H9 (cell line): ENCODE data around the gene ZNF679. TPM values are rescaled to one million over a fixed set of nuclear protein-coding genes. Genes with fewer than 3 reads are reported as not detected.

Source experiments
- DNase-seq: peaks from one replicate; pipeline ENCODE4 v3.0.0-alpha.2; 2017
- H2AFZ ChIP-seq: one replicate; pipeline ENCODE4 v1.6.1; 2013; ENCODE audit warnings: mild to moderate bottlenecking, low read length, control low read depth, moderate library complexity
- H2AK5ac ChIP-seq: 2 replicates; pipeline ENCODE4 v1.6.1; 2013; ENCODE audit warnings: low read length, control low read depth, mixed read lengths; ENCODE audit not compliant: insufficient read length
- H2BK120ac ChIP-seq: one replicate; pipeline ENCODE4 v1.6.1; 2013; ENCODE audit warnings: low read depth, mild to moderate bottlenecking, low read length, control low read depth, inconsistent platforms; ENCODE audit not compliant: poor library complexity, severe bottlenecking
- H2BK12ac ChIP-seq: 2 replicates; pipeline ENCODE4 v1.6.1; 2013; ENCODE audit warnings: low read length, control low read depth, mixed read lengths, low read depth; ENCODE audit not compliant: insufficient read length
- H2BK15ac ChIP-seq: 2 replicates; pipeline ENCODE4 v1.6.1; 2013; ENCODE audit warnings: low read depth, low read length, control low read depth
- H2BK20ac ChIP-seq: one replicate; pipeline ENCODE4 v1.6.1; 2013; ENCODE audit warnings: low read depth, mild to moderate bottlenecking, low read length, control low read depth, inconsistent platforms; ENCODE audit not compliant: poor library complexity, severe bottlenecking
- H2BK5ac ChIP-seq: 2 replicates; pipeline ENCODE4 v1.6.1; 2013; ENCODE audit warnings: low read length, control low read depth, mixed read lengths; ENCODE audit not compliant: insufficient read length
- H3K14ac ChIP-seq: 2 replicates; pipeline ENCODE4 v1.6.1; 2013; ENCODE audit warnings: low read length, control low read depth; ENCODE audit not compliant: insufficient read depth
- H3K18ac ChIP-seq: 2 replicates; pipeline ENCODE4 v1.6.1; 2013; ENCODE audit warnings: low read depth, mild to moderate bottlenecking, mixed read lengths, low read length, control low read depth; ENCODE audit not compliant: insufficient read length
- H3K23ac ChIP-seq: 2 replicates; pipeline ENCODE4 v1.6.1; 2013; ENCODE audit warnings: low read length, control low read depth, mixed read lengths, low read depth; ENCODE audit not compliant: insufficient read length
- H3K23me2 ChIP-seq: 2 replicates; pipeline ENCODE4 v1.6.1; 2013; ENCODE audit warnings: low read depth, mild to moderate bottlenecking, mixed read lengths, low read length, control low read depth; ENCODE audit not compliant: insufficient read length, poor library complexity, severe bottlenecking
- H3K27ac ChIP-seq: 2 replicates; pipeline ENCODE4 v1.5.1; 2013; ENCODE audit warnings: low read length, control low read depth, mixed read lengths, low read depth; ENCODE audit not compliant: insufficient read length
- H3K27me3 ChIP-seq: 2 replicates; pipeline ENCODE4 v1.6.1; 2013; ENCODE audit warnings: low read length, control low read depth, inconsistent platforms; ENCODE audit not compliant: insufficient read depth
- H3K4ac ChIP-seq: 2 replicates; pipeline ENCODE4 v1.6.1; 2013; ENCODE audit warnings: low read depth, mild to moderate bottlenecking, control low read depth, inconsistent platforms, low read length, moderate library complexity
- H3K4me1 ChIP-seq: 2 replicates; pipeline ENCODE4 v1.6.1; 2013; ENCODE audit warnings: low read length, control low read depth, inconsistent platforms; ENCODE audit not compliant: insufficient read depth
- H3K4me2 ChIP-seq: 2 replicates; pipeline ENCODE4 v1.6.1; 2013; ENCODE audit warnings: low read length, control low read depth, mixed read lengths; ENCODE audit not compliant: insufficient read length, insufficient read depth
- H3K56ac ChIP-seq: 2 replicates; pipeline ENCODE4 v1.6.1; 2013; ENCODE audit warnings: low read depth, mild to moderate bottlenecking, mixed read lengths, low read length, control low read depth; ENCODE audit not compliant: insufficient read length
- H3K79me1 ChIP-seq: 2 replicates; pipeline ENCODE4 v1.6.1; 2013; ENCODE audit warnings: low read depth, mild to moderate bottlenecking, moderate library complexity, low read length, control low read depth, inconsistent platforms; ENCODE audit not compliant: insufficient read depth, poor library complexity, severe bottlenecking
- H3K79me2 ChIP-seq: 2 replicates; pipeline ENCODE4 v1.6.1; 2013; ENCODE audit warnings: low read length, control low read depth, inconsistent platforms; ENCODE audit not compliant: insufficient read depth
- H3K9ac ChIP-seq: 2 replicates; pipeline ENCODE4 v1.6.1; 2013; ENCODE audit warnings: low read length, control low read depth, mixed read lengths; ENCODE audit not compliant: insufficient read length; ENCODE audit errors: extremely low read depth
- H3K9me3 ChIP-seq: one replicate; pipeline ENCODE4 v1.6.1; 2013; ENCODE audit warnings: low read depth, low read length, inconsistent platforms; ENCODE audit not compliant: control insufficient read depth
- H3T11ph ChIP-seq: one replicate; pipeline ENCODE4 v1.6.1; 2013; ENCODE audit warnings: mild to moderate bottlenecking, low read length, control low read depth, inconsistent platforms
- H4K20me1 ChIP-seq: one replicate; pipeline ENCODE4 v1.6.1; 2013; ENCODE audit not compliant: control insufficient read depth, insufficient read length, insufficient read depth
- H4K5ac ChIP-seq: 2 replicates; pipeline ENCODE4 v1.6.1; 2013; ENCODE audit warnings: low read depth, mild to moderate bottlenecking, mixed read lengths, low read length, control low read depth; ENCODE audit not compliant: insufficient read length
- H4K8ac ChIP-seq: replicated peaks from 2 replicates; pipeline ENCODE4 v1.6.1; 2013; ENCODE audit warnings: low read length, control low read depth, mixed read lengths, low read depth; ENCODE audit not compliant: insufficient read length
- H4K91ac ChIP-seq: 2 replicates; pipeline ENCODE4 v1.6.1; 2013; ENCODE audit warnings: low read depth, mild to moderate bottlenecking, moderate library complexity, mixed read lengths, low read length, control low read depth; ENCODE audit not compliant: insufficient read length
- H3K27ac Mint-ChIP-seq, 3 experiments: 2 replicates in 2 of 3; 3 replicates in 1 of 3; pipeline ENCODE4 v1.8.0; 2020 to 2021; ENCODE audit warnings: mixed read lengths in 3 of 3, mild to moderate bottlenecking in 1 of 3, moderate library complexity in 1 of 3
- H3K27me3 Mint-ChIP-seq: 2 replicates; pipeline ENCODE4 v1.8.0; 2021; ENCODE audit warnings: low read depth, mild to moderate bottlenecking, moderate library complexity, mixed read lengths
- H3K36me3 Mint-ChIP-seq, 3 experiments: 2 replicates in 2 of 3; 3 replicates in 1 of 3; pipeline ENCODE4 v1.8.0; 2020 to 2021; ENCODE audit warnings: low read depth in 3 of 3, mixed read lengths in 3 of 3; ENCODE audit not compliant: insufficient read depth in 1 of 3
- H3K4me1 Mint-ChIP-seq, 2 experiments: 2 replicates each; pipeline ENCODE4 v1.8.0; 2020; ENCODE audit warnings: mixed read lengths in 2 of 2
- H3K4me3 Mint-ChIP-seq, 2 experiments: 2 replicates in 1 of 2; 3 replicates in 1 of 2; pipeline ENCODE4 v1.8.0; 2020 to 2021; ENCODE audit warnings: mild to moderate bottlenecking in 2 of 2, mixed read lengths in 2 of 2, moderate library complexity in 1 of 2
- H3K9me3 Mint-ChIP-seq, 2 experiments: 2 replicates in 1 of 2; 3 replicates in 1 of 2; pipeline ENCODE4 v1.8.0; 2020; ENCODE audit warnings: mild to moderate bottlenecking in 2 of 2, mixed read lengths in 2 of 2, moderate library complexity in 1 of 2
- CTCF ChIP-seq: fragments of 200-600 bp; sonication (generic); conservative IDR thresholded peaks from 3 replicates; pipeline ENCODE4 v1.8.0; 2021; ENCODE audit warnings: antibody characterized with exemption, mild to moderate bottlenecking
- WGBS: extraction: QIAGEN DNeasy Blood & Tissue Kit; methylation state at CpG from one replicate; pipeline ENCODE4 v1.1.7; 2013; ENCODE audit warnings: missing lambda C conversion rate, low lambda C conversion rate, mixed read lengths; ENCODE audit not compliant: insufficient read length; ENCODE audit errors: extremely low coverage; 5-methylcytosine and 5-hydroxymethylcytosine counted together
- total RNA-seq: library from RNA; stranded (reverse); gene quantifications from 2 replicates; pipeline ENCODE4 v1.2.1, GENCODE V29; 2021

Gene ZNF679
- total RNA-seq, 1 experiment from 2014 or later: not detected

GRCh38 chr7:64277630-64278029, 49.4 kb downstream of the ZNF679 start:
- no CpG with 5 or more reads among the region's 2 CpGs for WGBS
- no peak overlapping the region for H2BK120ac ChIP-seq
- H3K9ac ChIP-seq: no peak overlapping the region
- H2AFZ ChIP-seq: no peak overlapping the region
- H3K4me2 ChIP-seq: no peak overlapping the region
- no peak overlapping the region for H2BK15ac ChIP-seq
- no peak overlapping the region for H2BK5ac ChIP-seq
- peaks cover 70 to 77% of the 10 kb centered on the region in 2 experiments for H3K9me3 Mint-ChIP-seq
- H3K79me1 ChIP-seq: no peaks in the 10 kb centered on the region
- H4K20me1 ChIP-seq: no peaks in the 10 kb centered on the region
- no peak overlapping the region for H3K18ac ChIP-seq
- H3K56ac ChIP-seq: no peak overlapping the region
- no peak overlapping the region for H3K14ac ChIP-seq
- H3K27me3 Mint-ChIP-seq: no peaks in the 10 kb centered on the region
- no peak overlapping the region for H3K23ac ChIP-seq
- H3K27ac ChIP-seq: no peak overlapping the region
- H3K4me1 ChIP-seq: no peaks in the 10 kb centered on the region
- H3T11ph ChIP-seq: no peak overlapping the region
- no peak overlapping the region for H2BK20ac ChIP-seq
- H3K36me3 Mint-ChIP-seq: peaks cover 0 to 7% (median 2%) of the 10 kb centered on the region in 3 experiments; a peak in 4 of 7 replicates
- no peaks in the 10 kb centered on the region for H3K4me1 Mint-ChIP-seq
- no peaks in the 10 kb centered on the region for H3K79me2 ChIP-seq
- H2AK5ac ChIP-seq: no peak overlapping the region
- H3K23me2 ChIP-seq: no peaks in the 10 kb centered on the region
- no peak for DNase-seq
- no peak overlapping the region for H2BK12ac ChIP-seq
- H4K5ac ChIP-seq: no peak overlapping the region
- peaks cover 60% of the 10 kb centered on the region for H3K9me3 ChIP-seq
- TF ChIP-seq CTCF: no peak
- no peak overlapping the region for H3K4me3 Mint-ChIP-seq
- no peaks in the 10 kb centered on the region for H3K27me3 ChIP-seq
- H3K27ac Mint-ChIP-seq: no peak overlapping the region
- no peak overlapping the region for H4K8ac ChIP-seq
- H4K91ac ChIP-seq: no peak overlapping the region
- no peak overlapping the region for H3K4ac ChIP-seq
